Measurements from ENCODE around the gene GMDS. TPM values are rescaled to one million over a fixed set of nuclear protein-coding genes. Genes with fewer than 3 reads are reported as not detected.

GMDS gene
- total and polyA plus RNA-seq, 2 of the 8 experiments (the other 6 are each of a cell fraction or from before 2014, with no cell fraction given): 16.8 to 50.0 TPM

DNA sequence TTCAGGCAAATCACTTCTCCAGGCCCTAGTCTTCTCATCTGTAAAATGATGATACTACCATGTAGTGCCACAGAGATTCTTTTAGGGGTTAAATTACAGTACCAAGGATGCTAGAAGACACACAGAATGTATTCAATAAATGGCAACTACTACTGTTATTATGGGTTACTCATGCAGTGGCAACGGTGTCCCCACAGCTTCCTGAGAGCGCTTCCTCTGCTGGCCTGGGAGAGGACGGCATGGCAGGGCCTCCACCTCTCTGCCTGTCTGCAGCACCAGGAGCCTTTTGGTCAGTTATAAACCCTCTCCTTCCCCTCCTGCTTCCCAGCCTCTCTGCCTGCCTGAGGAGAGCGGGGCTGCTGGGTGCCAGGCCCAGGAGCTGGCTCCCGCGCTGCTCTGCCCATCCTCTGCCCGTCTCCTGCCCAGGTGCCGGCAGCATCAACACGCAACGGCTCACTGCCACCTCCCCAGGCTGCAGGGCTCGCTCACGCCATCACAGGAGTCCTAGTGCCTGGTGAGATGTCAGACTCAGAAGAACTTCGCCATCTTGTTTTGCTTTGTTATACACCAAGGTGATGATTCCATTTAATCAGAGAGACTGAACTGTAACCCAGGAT lies 465.0 kb downstream of the GMDS start:
- H4K91ac ChIP-seq (replicated peaks; ENCODE audit: insufficient read length, low read length): no peak overlapping the region
- no peak for TF ChIP-seq POU5F1 (IDR thresholded peaks at IDR 0.05; ENCODE audit: low read depth, low read length)
- TF ChIP-seq, protein P1, sequence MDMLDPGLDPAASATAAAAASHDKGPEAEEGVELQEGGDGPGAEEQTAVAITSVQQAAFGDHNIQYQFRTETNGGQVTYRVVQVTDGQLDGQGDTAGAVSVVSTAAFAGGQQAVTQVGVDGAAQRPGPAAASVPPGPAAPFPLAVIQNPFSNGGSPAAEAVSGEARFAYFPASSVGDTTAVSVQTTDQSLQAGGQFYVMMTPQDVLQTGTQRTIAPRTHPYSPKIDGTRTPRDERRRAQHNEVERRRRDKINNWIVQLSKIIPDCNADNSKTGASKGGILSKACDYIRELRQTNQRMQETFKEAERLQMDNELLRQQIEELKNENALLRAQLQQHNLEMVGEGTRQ (IDR thresholded peaks at IDR 0.05; ENCODE audit: low read length): no peak
- TF ChIP-seq, protein P2, sequence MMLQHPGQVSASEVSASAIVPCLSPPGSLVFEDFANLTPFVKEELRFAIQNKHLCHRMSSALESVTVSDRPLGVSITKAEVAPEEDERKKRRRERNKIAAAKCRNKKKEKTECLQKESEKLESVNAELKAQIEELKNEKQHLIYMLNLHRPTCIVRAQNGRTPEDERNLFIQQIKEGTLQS (IDR thresholded peaks at IDR 0.05; ENCODE audit: insufficient read depth, low read depth, low read length): no peak
- TF ChIP-seq SIN3A (conservative IDR thresholded peaks at IDR 0.05 in 1 of 2, IDR thresholded peaks at IDR 0.05 in 1 of 2; ENCODE audit: low read depth in 1 of 2, low read length in 2 of 2): no peak
- TF ChIP-seq EGR1 (IDR thresholded peaks at IDR 0.05; ENCODE audit: borderline replicate concordance, low read depth, low read length): no peak
- TF ChIP-seq SRF (IDR thresholded peaks at IDR 0.05; ENCODE audit: low read depth, low read length): no peak
- TF ChIP-seq CREB1 (IDR thresholded peaks at IDR 0.05): no peak
- TF ChIP-seq, protein P3, sequence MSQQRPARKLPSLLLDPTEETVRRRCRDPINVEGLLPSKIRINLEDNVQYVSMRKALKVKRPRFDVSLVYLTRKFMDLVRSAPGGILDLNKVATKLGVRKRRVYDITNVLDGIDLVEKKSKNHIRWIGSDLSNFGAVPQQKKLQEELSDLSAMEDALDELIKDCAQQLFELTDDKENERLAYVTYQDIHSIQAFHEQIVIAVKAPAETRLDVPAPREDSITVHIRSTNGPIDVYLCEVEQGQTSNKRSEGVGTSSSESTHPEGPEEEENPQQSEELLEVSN (IDR thresholded peaks at IDR 0.05): no peak
- TF ChIP-seq POLR2A (IDR thresholded peaks at IDR 0.05; ENCODE audit: control extremely low read depth in 1 of 2, low read depth in 2 of 2, low read length in 2 of 2): no peak
- no peak for TF ChIP-seq KDM4A (IDR thresholded peaks at IDR 0.05; ENCODE audit: low read depth, low read length, severe bottlenecking)
- no peak for TF ChIP-seq JUND (IDR thresholded peaks at IDR 0.05; ENCODE audit: low read length)
- TF ChIP-seq RFX5 (IDR thresholded peaks at IDR 0.05; ENCODE audit: borderline replicate concordance, low read depth, low read length): no peak

More for the DNA sequence above, 465.0 kb downstream of the GMDS start:
- ChIA-PET POLR2A (ENCODE audit: partially characterized antibody) (no interaction called here), CTCF (ENCODE audit: partially characterized antibody) (interaction anchor here (1.2 to 1.6 kb wide), 4 partner anchors 13 to 428 kb away, joined by 3 to 4 read pairs (median 3); no protein-coding TSS in a partner anchor)
- H3K79me1 ChIP-seq (ENCODE audit: low read depth, low read length): no peaks in the 10 kb centered on the region
- DNase-seq (ENCODE audit: low read depth in 1 of 2, low spot score in 2 of 2) (no peak), FAIRE-seq (no peak)
- H3K9ac ChIP-seq (replicated peaks in 1 of 4; ENCODE audit: extremely low read depth in 1 of 4, low read depth in 3 of 4, low read length in 3 of 4): no peak overlapping the region
- H3K9me3 ChIP-seq (ENCODE audit: insufficient read depth in 2 of 2, low read depth in 1 of 2, low read length in 1 of 2): no peaks in the 10 kb centered on the region
- H3K4me3 ChIP-seq (ENCODE audit: extremely low read depth in 1 of 4, insufficient read depth in 2 of 4, low read depth in 3 of 4, low read length in 4 of 4): no peak overlapping the region
- no peaks in the 10 kb centered on the region for H3K79me2 ChIP-seq (ENCODE audit: control insufficient read depth in 1 of 2, insufficient read depth in 2 of 2, low read length in 2 of 2)
- H3K14ac ChIP-seq (ENCODE audit: insufficient read length): no peak overlapping the region
- peaks cover 0 to 3% (median 0%) of the 10 kb centered on the region in 4 experiments; a peak in 3 of 7 replicates for H3K4me1 ChIP-seq (replicated peaks in 1 of 4; ENCODE audit: control insufficient read depth in 3 of 4, insufficient read depth in 4 of 4, low read length in 3 of 4)
- no peaks in the 10 kb centered on the region for H3K23me2 ChIP-seq (ENCODE audit: low read depth, low read length)
- no peak overlapping the region for H3K27ac ChIP-seq (ENCODE audit: low read depth, low read length)
- no peaks in the 10 kb centered on the region for H3K36me3 ChIP-seq (ENCODE audit: control insufficient read depth in 2 of 4, insufficient read depth in 4 of 4, low read length in 3 of 4)
- no peak overlapping the region for H3K18ac ChIP-seq (ENCODE audit: extremely low read depth, low read length)
- 87% methylated on average over 13 of the region's 13 CpGs; no CpG with 5 or more reads in 1 of the 2 experiments for WGBS, 2 experiments (ENCODE audit: extremely low coverage in 1 of 2, insufficient coverage in 1 of 2, insufficient read length in 1 of 2, insufficient replicate concordance in 2 of 2, low coverage in 1 of 2, low lambda C conversion rate in 2 of 2, missing lambda C conversion rate in 1 of 2)
- no peak overlapping the region for H2BK15ac ChIP-seq (ENCODE audit: low read length)
- H3K23ac ChIP-seq (ENCODE audit: insufficient read length): no peak overlapping the region
- no peak overlapping the region for H3K56ac ChIP-seq (replicated peaks; ENCODE audit: insufficient read length, low read depth, low read length)
- no peak overlapping the region for H2AK5ac ChIP-seq (ENCODE audit: low read depth, low read length)
- H3K27me3 ChIP-seq (replicated peaks in 1 of 4; ENCODE audit: control insufficient read depth in 3 of 4, extremely low read depth in 1 of 4, insufficient read depth in 3 of 4, low read length in 3 of 4): no peaks in the 10 kb centered on the region
- no peak overlapping the region for H4K8ac ChIP-seq (ENCODE audit: extremely low read depth, insufficient read depth, low read length)
- H4K5ac ChIP-seq (ENCODE audit: insufficient read length, low read depth, low read length): no peak overlapping the region
- no peak overlapping the region for H2BK120ac ChIP-seq (replicated peaks; ENCODE audit: low read depth, low read length)
- no peak overlapping the region for H2BK20ac ChIP-seq (ENCODE audit: low read length)
- H2BK12ac ChIP-seq (ENCODE audit: low read depth, low read length): no peak overlapping the region
- no peak overlapping the region for H2BK5ac ChIP-seq (ENCODE audit: low read depth, low read length)
- H2AFZ ChIP-seq (ENCODE audit: low read length): no peak overlapping the region
- H3K4me2 ChIP-seq (ENCODE audit: insufficient read depth in 1 of 2, low read depth in 2 of 2, low read length in 2 of 2): no peak overlapping the region
- H4K20me1 ChIP-seq (replicated peaks in 1 of 2; ENCODE audit: control insufficient read depth in 1 of 2, insufficient read depth in 2 of 2, low read length in 2 of 2): no peaks in the 10 kb centered on the region
- no peak overlapping the region for H3K4ac ChIP-seq (replicated peaks; ENCODE audit: insufficient read length, low read depth, low read length)
